ENCODE results near the gene SH3PXD2A.
"Not testable (repeated sequence)": the region's sequence is repeated elsewhere in the genome, so short reads cannot be mapped to it uniquely, and the experiment has no call there.

SH3PXD2A gene

DNA sequence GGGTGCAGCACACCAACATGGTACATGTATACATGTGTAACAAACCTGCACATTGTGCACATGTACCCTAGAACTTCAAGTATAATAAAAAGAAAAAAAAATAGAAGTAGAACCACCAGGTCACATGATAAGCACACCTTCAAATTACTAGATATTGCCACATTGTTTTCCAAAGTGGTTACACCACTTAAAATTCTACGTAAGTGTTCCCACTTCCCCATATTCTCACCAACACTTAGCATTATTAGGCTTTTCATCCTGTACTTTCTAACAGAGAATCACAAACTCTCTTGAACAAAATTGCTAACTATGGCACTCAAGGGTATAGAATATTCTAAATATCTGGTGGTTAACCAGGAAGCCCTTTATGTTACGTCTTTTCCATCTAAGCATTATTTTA, 22.6 kb downstream of the SH3PXD2A start:
- DNase-seq: no peak

DNA sequence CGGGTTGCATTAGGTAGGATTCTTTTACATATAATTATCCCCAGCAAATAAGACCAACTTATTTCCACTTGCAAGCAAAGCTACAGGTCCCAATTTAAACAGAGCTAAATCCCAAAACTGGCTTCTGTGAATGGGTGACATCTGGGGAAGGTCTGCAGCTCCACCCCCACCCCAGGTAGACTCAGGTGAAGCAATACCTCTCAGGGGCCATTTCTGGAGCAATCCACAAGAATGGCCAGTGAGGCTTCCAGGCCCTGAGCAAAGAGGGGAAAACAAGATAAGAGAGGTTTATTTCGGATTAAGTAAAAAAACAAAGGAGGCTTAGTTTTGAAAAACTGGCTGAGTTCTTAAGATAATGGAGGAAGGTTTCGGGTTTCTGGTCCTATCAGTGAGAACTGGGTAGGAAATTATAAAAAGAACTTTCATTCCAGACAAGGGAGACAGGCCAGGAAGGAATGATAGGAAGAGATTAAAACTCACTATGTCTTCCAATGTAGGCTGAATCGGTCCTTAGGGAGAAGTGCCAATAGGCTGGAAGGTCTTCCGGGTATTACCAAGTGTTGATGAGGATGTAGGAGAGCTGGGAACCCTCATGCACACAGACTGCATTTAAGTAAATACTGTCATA, 25.4 kb downstream of the SH3PXD2A start:
- no peak for DNase-seq

DNA sequence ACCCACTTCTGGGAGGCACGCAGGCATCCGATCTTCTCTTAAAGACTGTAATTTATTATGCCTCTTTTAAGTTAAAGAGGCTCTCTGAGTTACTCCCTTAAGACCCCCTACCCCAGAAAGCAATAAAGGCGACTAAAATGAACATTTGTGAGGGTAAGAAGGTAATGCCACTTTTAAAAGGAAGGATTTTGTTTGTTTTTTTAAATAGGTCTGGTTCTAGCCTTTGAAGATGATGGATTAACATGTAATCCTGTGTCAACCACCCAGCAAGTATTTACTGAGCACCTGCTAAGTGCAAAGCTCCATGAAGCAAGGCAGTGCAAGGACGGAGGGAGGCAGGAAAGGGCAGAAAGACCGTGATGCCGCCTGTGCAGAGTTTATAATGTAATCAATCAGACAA, 26.1 kb downstream of the SH3PXD2A start:
- no peak for DNase-seq

DNA sequence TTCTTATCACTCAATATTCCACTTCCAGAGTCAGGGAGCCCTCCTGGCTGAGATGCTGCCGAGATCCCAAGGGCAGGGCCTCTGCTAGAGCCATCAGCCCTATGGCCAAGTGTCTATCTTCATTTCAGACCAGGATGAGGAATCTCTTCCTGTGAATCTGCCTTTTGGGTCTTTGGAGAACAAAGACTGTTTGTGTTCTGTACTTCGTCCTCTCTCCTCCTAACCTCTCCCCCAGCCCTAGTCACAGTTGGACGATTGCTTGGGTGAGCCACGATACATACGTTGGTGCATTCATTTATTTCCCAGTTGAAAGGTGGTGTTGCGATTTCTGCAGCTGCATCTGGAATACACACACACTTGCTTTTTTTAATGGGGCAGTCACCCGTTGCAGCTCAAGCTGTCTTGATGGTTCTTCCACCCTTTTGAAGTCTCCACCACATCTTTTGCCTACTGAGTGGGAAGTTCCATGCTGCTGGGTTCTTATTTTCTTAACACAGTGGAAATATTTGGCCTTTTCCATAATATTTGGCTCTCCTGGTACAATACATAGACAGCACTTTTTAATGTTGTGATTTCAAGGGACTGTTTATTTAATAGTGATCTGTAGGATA, 26.7 kb downstream of the SH3PXD2A start:
- DNase-seq: no peak

DNA sequence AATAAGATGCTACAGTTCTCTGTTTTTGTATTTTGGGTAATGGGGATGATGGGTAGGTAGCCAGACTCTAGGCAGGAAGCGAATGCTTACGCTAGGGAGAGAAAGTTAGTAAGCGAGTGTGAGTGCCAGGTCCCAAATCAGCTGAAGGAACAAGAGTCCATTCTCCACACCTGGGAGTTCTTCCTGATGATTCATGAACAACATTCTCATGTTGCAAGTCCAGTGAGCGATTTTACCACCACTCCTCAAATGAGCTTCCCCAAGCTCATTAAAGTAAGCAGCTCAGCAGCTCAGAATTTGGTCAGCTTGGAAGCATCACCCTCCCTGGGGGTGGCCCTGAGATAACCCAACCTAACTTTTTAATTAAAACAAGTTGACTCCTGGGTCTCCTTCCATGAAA, 27.3 kb downstream of the SH3PXD2A start:
- no peak for DNase-seq

DNA sequence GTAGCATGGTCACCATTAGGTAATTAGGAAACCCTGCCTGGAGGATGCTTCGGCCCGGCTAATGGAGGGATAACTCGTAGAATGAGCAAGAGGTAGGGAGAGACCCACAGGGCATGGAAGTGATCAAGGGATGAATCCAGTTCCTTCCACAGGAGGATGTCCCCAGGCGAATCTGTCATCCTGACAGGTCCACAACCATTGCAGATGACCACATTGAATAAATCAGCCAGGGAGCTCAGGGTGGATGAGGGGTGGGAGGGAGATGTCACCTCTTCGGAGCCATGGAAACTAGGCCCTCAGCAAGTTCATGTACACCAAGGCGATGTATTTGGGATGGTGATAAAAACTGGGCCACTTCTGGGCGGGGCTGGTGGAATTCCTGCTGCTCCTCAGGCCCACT, 28.5 kb downstream of the SH3PXD2A start:
- no peak for DNase-seq

DNA sequence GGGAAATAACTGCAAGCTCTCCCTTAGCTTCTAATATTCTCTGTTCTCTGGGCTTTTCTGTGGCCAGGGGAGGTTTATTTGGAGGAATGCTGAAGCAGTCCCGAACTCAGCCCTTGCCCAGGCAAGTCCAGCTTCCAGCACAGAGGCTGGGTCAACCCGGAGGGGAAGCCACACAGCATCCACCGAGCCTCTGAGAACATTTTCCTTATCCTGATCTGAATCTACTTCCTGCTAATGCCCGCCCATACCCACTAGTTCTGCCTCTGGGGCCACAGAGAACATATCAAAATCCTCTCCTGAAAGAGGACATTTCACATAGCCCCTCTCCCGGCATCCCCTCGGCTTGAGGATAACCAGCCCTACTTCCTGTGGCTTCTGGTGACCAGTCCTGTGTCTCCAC, 31.1 kb downstream of the SH3PXD2A start:
- no peak for DNase-seq

DNA sequence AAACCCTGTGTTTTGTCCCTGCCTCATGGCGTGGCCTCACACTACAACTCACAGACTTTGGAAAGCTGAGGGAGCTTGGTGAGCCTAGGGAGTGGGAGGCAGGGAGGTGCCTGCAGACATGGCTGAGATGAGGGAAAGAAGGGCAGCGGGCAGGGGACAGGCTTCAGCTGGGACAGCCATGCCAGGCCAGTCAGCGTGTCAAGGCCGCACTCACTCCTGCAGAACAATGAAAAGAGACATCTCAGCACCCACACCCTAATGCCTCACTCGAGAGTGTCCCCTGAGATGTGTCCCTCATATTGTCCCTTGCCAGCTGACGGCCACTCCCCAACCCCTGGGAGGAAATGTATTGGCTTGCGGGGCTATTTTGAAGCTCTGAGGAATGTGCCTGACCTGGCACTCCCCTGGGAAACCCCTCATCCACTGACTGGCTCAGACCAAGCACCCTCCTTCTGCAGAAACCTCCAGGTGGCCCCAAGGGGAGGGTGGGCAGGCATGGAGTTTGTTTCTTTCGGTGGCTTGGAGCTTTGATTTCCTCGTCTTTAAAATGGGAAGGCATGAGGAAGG, 31.6 kb downstream of the SH3PXD2A start:
- no peak for DNase-seq

DNA sequence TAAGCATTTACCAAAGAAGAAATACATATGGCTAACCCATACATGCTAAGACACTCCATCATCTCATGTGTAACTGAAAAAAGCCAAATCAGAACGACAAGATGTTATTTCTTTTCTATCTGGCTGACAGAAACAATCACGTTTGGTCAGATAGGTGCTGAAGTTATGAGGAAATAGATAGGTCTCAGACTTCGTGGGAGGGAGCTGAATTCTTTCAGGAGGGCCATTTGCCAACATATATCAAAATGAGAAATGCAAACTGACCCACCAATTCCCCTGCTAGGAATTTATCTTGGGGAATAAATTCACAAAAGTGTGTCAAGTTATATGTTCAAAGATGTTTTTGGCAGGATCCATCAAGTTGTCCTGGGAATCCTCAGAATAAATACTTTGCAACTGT, 32.6 kb downstream of the SH3PXD2A start:
- DNase-seq: no peak

DNA sequence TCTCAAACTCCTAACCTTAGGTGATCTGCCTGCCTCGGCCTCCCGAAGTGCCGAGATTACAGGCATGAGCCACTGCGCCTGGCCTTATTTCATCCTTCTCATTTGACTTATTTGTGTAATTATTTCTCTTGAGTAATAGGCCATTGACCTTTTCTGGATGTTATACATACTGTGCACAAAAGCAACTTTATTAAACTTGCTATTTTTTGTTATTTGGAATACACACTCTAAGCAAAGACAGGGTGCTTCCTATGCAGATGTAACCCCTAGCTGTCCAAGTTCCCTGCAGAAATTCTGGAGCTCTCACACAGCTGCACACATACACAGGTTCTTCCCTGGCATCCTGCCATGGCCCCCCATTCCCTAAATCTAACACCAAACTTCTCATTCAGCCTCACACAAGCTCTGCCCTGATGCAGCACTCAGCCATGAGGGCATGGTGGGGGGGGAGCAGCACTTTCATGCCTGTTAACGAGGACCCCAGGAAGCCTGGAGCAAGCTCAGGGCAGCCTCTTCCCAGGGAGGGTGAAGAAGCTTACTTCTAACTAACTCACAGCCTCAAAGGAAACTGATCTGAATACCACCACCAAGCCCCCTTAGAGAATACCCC, 33.2 kb downstream of the SH3PXD2A start:
- DNase-seq: no peak

DNA sequence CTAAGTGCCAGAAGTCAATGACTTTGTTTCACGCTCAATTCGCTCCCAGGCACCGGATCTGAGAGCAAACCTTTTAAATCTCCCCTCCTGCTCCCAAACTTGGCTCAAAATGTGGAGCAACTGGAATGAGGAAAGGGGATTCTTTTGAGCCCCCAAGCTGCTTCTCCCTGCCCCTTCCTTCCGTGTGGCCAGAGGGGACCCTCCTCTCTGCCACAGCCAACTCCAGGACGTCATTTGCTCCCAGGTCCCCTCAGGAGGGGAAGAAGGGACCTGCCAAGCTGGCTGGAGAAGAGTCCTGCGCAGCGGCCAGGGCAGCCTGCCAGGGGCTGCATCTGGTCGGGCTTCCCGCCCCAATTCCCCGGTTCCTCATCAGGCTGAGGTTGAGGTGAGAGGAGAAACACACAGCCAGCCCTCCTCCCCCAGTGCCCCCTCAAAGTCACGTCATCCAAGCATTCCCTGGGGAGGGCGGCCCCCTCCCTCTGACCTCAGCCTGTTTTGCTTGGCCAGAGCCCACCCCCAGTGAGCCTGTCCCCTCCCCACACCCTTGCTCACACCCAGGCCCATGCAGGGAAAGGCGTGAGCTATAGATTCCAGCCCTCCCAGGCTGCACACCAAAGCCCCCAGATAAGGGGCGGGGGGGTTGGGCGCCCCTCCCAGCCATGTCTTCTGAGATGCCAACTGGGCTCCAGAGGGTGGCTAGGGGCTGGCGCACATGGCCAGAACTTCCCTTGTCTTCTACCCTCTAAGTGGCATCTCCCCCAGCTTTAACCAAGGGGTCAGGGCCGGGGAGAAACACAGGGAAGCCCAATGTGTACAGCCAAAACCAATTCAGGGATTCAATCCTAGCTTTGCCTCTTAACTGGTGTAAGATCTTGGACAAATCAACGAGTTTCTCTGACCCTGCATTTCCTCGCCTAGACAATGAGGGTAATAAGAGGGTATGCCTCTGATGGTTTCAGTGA, 35.0 kb downstream of the SH3PXD2A start:
- no peak for DNase-seq

DNA sequence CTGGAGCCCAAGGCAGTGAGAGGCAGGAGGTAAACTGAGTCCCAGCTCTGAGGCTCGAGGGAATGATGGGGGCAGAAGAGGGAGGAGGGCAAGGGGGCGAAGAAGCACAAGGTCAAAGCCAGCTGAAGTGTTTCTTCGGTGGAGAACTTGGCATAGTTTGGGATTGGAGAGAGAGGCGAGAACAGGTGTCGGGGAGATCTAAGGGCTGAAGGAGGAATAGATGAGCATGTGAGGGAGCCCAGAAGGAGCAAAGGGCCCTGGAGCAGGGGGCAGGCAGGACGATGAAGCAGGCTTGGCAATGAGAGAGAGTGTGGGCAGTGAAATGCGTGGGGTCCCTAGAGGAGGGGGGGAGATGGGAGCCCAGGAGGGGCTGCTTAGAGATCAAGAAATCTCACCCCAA, 35.9 kb downstream of the SH3PXD2A start:
- DNase-seq: no peak

DNA sequence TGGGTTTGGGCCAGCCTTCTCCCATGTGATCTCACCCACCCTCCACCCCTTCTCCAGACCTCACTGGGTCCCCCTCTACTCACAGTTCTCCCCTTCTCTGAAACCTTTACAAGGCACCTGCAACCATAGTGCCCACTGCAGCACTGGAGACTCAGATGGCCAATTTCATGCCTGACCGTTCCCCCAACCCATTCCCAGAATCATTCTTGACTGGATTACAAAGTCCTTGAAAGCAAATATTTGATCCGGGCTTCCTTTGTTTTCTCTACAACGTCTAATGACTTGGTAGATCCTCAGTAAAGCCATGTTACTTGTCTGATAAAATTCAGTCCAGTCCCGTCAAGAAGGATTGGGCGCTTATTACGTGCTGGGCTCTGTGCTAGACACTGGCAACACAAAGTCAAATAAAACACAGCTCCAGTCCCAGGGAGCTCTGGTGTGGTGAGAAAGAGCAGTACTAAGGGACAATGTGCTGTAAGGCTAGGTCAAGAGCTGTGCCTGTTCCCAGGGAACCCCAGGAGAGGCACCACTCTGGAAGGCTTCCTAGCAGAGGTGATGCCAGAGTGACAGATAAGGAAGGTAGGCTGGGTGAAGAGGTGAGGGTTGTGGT, 36.5 kb downstream of the SH3PXD2A start:
- no peak for DNase-seq

DNA sequence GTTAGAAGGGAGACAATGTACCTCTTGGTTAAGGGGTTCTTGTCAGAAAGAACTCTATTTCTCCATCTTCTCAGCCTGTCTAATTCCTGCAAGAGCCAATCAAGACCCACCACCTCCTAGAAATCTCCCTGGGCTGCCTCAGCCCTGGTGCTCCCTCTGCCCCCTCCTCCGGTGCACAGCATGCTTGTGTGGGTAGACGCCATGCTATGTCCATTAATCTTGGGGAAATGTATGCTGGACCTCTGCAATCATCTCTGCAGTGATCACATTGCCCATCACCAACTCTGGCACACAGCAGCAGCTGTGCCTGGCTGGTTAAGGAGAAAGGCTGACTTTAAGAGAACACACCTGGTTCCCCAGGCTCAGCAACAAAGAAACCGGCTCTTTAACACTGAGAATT, 37.3 kb downstream of the SH3PXD2A start:
- no peak for DNase-seq

DNA sequence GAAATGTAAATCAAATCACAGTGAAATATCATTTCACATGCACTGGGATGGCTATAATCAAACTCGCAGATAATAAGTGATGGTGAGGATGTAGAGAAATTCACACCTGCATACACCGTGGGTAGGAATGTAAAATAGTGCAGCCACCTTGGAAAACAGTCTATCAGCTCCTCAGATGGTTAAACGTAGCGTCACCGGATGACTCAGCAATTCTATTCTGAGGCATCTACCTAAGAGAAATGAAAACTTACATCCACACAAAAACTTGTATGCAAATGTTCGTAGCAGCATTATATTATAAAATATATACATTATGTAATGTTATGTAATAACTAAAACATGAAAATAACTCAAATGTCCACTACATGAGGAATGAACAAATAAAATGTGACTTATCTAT, 38.9 kb downstream of the SH3PXD2A start:
- DNase-seq: no peak

DNA sequence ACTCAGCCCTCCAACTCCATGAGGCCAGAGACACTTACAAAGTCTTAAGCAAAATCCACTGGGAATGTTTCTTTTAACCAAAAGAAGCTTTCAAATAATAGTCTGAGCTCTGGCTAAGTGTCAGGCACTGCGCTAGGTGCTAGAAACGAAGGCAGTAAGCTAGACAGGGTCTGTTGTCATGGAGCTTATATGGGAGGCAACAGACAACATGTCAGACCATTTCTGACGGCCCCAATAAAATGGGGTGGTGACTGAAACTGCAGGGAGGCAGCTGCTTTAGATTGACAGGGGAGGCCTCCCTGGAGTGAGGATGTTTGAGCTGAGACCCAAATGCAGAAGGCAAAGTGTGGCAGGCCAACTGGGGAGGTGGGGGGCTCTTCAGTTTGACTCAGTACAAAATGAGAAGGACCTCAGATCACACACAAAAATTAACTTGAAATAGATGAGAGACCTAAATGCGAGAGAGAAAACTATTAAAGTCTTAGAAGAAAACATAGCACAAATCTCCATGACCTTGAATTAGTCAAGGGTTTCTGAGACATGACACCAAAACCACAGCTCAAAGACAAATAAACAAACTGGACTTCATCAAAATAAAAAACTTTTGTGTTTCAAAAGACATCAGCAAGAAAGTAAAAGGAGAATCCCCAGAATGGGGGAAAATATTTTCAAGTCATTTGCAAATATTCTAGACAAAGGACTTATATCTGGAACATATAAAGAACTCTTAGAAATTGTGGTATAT, 40.6 kb downstream of the SH3PXD2A start:
- no peak for DNase-seq

DNA sequence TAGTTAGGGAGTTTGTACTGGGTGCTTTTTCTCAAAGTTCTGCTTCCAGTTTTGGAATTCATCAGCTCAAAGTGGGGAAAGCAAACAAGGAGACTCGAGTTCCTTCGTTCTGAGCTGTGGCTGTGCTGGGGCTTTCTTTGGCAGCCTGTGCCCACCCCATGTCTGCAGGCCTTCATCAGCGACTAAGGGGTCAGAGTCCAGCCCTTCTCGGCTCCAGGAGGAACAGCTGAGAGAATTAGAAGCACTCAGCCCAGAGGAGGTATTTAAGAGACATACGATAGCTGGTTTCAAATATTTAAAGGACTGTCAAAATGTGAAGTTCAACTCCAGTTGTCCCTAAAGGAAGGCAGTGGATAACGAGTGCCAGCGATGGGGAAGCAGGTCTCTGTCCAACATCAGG, 41.3 kb downstream of the SH3PXD2A start:
- DNase-seq: no peak

DNA sequence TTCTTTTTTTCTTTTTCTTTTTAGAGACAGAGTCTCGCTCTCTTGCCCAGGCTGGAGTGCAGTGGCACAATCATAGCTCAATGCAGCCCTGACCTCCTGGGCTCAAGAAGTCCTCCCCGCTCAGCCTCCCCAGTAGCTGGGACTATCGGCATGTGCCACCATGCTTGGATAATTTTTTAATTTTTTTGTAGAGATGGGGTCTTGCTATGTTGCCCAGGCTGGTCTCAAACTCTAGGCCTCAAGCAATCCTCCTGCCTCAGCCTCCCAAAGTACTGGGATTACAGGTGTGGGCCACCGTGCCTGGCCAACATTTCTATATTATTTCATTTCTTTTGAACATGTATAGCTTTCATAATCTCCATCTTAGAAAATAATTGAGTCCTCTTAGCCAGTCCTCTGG, 42.1 kb downstream of the SH3PXD2A start:
- not testable (repeated sequence) for DNase-seq

DNA sequence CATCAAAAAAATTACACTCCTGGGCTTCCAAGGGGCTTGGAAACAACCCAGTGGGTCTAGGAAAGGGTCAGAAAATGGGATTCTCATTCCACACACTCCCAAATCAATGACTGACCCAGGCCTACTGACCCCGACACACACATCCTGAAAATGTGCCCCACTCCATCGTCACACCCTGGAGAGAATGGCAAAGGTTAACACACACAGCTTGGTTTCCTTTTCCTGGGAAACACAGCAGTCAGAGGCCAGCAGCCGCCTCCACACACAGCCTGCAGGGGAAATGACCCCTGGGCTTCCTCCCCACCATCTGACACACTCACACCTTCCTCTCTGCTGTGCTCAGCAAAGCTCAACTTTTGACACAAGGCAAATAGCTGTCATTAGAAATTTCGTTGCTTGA, 42.9 kb downstream of the SH3PXD2A start:
- DNase-seq: no peak

DNA sequence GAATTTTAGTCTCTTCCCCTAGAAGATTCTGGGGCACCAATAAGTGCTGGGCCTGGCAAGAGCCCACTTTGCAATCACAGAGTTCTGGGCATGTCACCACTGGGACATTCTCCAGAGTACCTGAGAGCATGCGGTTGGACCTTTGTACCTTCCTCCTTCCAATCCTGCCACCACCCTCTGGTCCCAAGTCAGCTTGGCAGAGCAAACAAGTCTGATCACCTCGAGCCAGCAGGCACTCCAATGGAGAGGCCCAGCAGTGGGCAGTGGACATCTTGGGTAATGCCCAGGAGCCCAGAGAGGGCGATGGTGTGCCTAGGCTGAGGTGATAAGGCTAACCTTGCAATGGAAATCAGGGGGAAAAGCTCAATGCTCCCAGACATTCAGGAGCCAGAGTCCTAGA, 43.4 kb downstream of the SH3PXD2A start:
- no peak for DNase-seq

DNA sequence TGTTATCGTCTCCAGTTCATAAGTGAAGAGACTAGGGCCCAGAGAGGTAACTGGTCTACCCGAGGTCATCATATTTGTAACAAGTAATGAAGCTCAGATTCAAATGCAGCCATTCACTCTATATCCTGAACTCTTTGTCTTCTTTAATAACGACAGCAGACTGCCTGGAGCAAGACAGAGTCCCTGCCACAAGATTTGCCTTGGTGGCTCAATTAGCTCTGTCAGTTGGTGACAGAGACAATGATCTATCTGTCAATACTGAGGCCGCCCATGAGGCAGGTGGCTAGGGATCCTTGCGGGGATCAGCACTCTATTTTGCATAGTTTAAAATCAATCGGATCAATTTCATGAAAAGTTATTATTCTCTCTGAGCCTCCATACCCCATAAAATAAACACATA, 43.9 kb downstream of the SH3PXD2A start:
- DNase-seq: no peak

DNA sequence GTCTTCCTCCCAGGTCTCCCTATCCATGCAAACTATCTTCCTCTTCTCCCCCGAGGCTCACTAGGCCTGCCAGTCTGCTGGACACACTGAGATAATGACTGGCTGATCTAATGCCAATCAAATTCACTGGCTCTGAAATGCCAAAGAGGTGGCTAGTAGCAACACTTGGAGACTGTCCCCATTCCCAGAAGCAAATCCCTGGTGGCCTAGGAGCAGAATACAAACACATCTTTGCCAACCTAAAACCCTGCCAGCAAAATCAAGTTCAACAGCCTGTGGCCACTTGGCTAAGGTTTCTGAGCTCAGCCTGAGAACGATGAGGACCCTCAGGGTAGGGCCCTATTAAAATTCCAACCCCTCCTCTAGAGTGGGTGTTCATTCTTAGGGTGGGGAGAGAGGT, 46.6 kb downstream of the SH3PXD2A start:
- no peak for DNase-seq
